KMS-11 (cell line): ENCODE data around the gene BEAN1.

Experiments used
- H2AFZ ChIP-seq: fragments of 200-600 bp; sonication (generic); 2 replicates; pipeline ENCODE4 v1.6.1; 2016; ENCODE audit warnings: antibody characterized with exemption, mixed run types, low read depth
- H3K27ac ChIP-seq: fragments of 200-600 bp; sonication (generic); 2 replicates; pipeline ENCODE4 v1.6.1; 2016; ENCODE audit warnings: mild to moderate bottlenecking, mixed run types
- H3K27me3 ChIP-seq: fragments of 200-600 bp; sonication (generic); 2 replicates; pipeline ENCODE4 v1.6.1; 2017; ENCODE audit warnings: mild to moderate bottlenecking, low read depth, mixed run types, moderate library complexity; ENCODE audit not compliant: insufficient read depth
- H3K36me3 ChIP-seq: fragments of 200-600 bp; sonication (generic); 2 replicates; pipeline ENCODE4 v1.6.1; 2017; ENCODE audit warnings: mild to moderate bottlenecking, mixed run types; ENCODE audit not compliant: insufficient read depth
- H3K4me1 ChIP-seq: fragments of 200-600 bp; sonication (generic); 2 replicates; pipeline ENCODE4 v1.6.1; 2016; ENCODE audit warnings: mild to moderate bottlenecking, low read depth, mixed run types; ENCODE audit not compliant: poor library complexity, severe bottlenecking
- H3K4me2 ChIP-seq: fragments of 200-600 bp; sonication (generic); 2 replicates; pipeline ENCODE4 v1.7.0; 2016; ENCODE audit warnings: mild to moderate bottlenecking, mixed run types
- H3K4me3 ChIP-seq: fragments of 200-600 bp; sonication (generic); IDR thresholded peaks from 2 replicates; pipeline ENCODE4 v1.6.1; 2017; ENCODE audit warnings: low read depth, low read length, mixed read lengths; ENCODE audit not compliant: insufficient read depth
- H3K79me2 ChIP-seq: fragments of 200-600 bp; sonication (generic); 2 replicates; pipeline ENCODE4 v1.6.1; 2016; ENCODE audit warnings: low read depth, mixed run types; ENCODE audit not compliant: insufficient read depth
- H3K9ac ChIP-seq: fragments of 200-600 bp; sonication (generic); 2 replicates; pipeline ENCODE4 v1.6.1; 2016; ENCODE audit warnings: mild to moderate bottlenecking, mixed run types
- H4K20me1 ChIP-seq: fragments of 200-600 bp; sonication (generic); 2 replicates; pipeline ENCODE4 v1.6.1; 2016; ENCODE audit warnings: mild to moderate bottlenecking, mixed run types; ENCODE audit not compliant: insufficient read depth
- CTCF ChIP-seq: fragments of 200-600 bp; sonication (generic); conservative IDR thresholded peaks from 2 replicates; pipeline ENCODE4 v1.6.1; 2017; ENCODE audit warnings: low read depth, mild to moderate bottlenecking, antibody characterized with exemption, low read length, moderate library complexity, mixed read lengths

BEAN1 gene

GRCh38 chr16:66457888-66458287 is 30.8 kb downstream of the BEAN1 start:
- Histone ChIP-seq H3K79me2 (no peaks in the 10 kb centered on the region), H3K4me2 (no peak overlapping the region), H3K36me3 (no peaks in the 10 kb centered on the region), H3K4me3 (no peak overlapping the region), H3K9ac (no peak overlapping the region), H3K27me3 (no peaks in the 10 kb centered on the region), H3K27ac (no peak overlapping the region), H4K20me1 (no peaks in the 10 kb centered on the region), H2AFZ (no peak overlapping the region), H3K4me1 (no peaks in the 10 kb centered on the region)
- TF ChIP-seq CTCF: no peak

- Histone ChIP-seq H3K9ac (no peak overlapping the region), H3K27me3 (no peaks in the 10 kb centered on the region), H2AFZ (no peak overlapping the region)
Observed at GRCh38 chr16:66458292-66458691, 31.2 kb downstream of the BEAN1 start.

GRCh38 chr16:66458853-66459252 is 31.8 kb downstream of the BEAN1 start:
- no peak for TF ChIP-seq CTCF
- no peaks in the 10 kb centered on the region for H3K4me1 ChIP-seq
- no peaks in the 10 kb centered on the region for H3K79me2 ChIP-seq
- H3K4me3 ChIP-seq: no peak overlapping the region
- no peak overlapping the region for H2AFZ ChIP-seq
- H3K36me3 ChIP-seq: no peaks in the 10 kb centered on the region
- no peaks in the 10 kb centered on the region for H3K27me3 ChIP-seq
- H3K4me2 ChIP-seq: no peak overlapping the region
- no peak overlapping the region for H3K9ac ChIP-seq
- H4K20me1 ChIP-seq: no peaks in the 10 kb centered on the region
- no peak overlapping the region for H3K27ac ChIP-seq

More at GRCh38 chr16:66458292-66458691, 31.2 kb downstream of the BEAN1 start:
- no peaks in the 10 kb centered on the region for H4K20me1 ChIP-seq
- no peak for TF ChIP-seq CTCF
- H3K4me3 ChIP-seq: no peak overlapping the region
- H3K4me2 ChIP-seq: no peak overlapping the region
- no peaks in the 10 kb centered on the region for H3K4me1 ChIP-seq
- H3K36me3 ChIP-seq: no peaks in the 10 kb centered on the region
- no peak overlapping the region for H3K27ac ChIP-seq
- H3K79me2 ChIP-seq: no peaks in the 10 kb centered on the region

- no peak overlapping the region for H3K4me2 ChIP-seq
- no peak for TF ChIP-seq CTCF
- no peak overlapping the region for H3K27ac ChIP-seq
- no peak overlapping the region for H3K4me3 ChIP-seq
- H3K79me2 ChIP-seq: no peaks in the 10 kb centered on the region
- H2AFZ ChIP-seq: no peak overlapping the region
- H3K9ac ChIP-seq: no peak overlapping the region
- no peaks in the 10 kb centered on the region for H3K4me1 ChIP-seq
- no peaks in the 10 kb centered on the region for H3K36me3 ChIP-seq
- no peaks in the 10 kb centered on the region for H3K27me3 ChIP-seq
- no peaks in the 10 kb centered on the region for H4K20me1 ChIP-seq
Observed at GRCh38 chr16:66459878-66460277, 32.8 kb downstream of the BEAN1 start.
